NCI-H526 (cell line): ENCODE data around the gene SYT7.
A peak's percentile ranks its signal among the peaks of the same experiment; 100 is the strongest.

ENCODE experiments used
- DNase-seq, 2 experiments: peaks; one replicate each; lab custom pipeline; 2025; lab: John Stamatoyannopoulos, UW

Gene SYT7

DNA sequence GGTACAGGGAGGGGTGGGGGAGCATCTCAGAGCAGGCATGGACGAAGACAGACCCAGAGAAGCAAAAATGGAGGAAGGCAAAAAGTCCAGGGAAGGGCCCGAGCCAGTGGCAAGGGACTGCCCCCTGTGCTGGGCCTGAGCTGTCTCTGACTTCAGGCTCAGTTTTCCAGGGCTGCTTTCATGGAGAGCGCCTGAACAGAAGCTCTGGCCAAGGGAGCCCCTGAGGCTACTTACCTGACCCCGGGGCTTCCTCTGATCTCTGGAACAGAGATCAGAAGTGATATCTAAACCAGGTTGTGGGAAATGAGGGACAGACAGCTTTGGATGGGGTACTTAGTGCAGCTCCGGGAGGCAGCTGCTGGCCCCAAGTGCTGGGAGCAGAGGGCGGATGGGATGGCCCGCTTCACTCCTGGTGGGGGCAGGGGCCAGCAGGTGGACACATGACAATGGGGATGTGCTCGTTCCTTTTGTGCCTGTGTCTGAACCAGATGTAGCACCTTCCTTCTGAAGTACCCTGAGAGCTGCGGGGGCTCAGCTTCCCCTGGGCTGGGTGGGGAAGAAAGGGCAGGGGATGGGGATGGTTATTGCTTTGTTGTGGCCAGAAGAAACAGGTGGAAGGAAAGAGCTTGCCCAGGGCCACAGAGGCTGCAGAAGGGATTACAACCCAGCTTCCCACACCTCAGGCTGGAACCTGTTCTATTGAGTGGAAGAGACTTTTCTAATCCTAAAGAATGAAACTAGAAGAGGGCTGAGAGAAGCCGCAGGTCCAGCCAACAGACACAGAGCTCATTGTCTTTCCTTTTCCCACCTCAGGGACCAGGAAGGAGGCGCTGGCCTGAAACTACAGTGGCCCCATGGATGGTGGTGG lies 66.6 kb downstream of the SYT7 start:
- peak; percentile 58 to 81 for DNase-seq

DNA sequence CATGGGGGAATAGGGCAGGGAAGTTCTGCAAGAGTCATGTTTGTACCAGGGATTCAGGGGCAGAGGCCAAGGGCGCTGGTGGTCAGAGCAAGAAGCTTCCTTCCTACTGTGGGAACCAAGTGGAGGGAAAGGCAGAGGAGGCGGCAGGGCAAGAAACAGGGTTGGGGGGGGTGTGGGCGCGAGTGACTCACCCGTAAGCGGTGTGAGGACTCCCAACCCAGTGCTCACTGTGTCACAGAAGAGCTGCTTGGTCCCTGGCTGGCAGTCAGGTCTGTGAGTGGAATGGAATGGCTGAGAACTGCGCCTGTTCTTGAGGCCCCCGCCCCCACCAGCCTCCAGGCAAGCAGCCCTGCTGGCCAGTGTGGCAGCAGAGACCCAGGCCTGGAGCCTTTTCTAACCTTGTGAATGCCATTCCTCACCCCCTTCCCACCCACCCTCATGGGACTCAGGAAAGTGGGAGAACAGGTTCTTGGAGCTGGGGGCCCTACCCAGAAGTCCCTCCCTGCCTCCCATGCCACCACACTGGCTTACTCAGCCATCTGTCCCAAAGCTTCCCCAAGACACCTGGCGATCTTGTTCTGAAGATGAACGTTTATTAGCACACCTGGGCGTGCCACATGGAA lies 67.6 kb downstream of the SYT7 start:
- peak; percentile 87 to 95 for DNase-seq

DNA sequence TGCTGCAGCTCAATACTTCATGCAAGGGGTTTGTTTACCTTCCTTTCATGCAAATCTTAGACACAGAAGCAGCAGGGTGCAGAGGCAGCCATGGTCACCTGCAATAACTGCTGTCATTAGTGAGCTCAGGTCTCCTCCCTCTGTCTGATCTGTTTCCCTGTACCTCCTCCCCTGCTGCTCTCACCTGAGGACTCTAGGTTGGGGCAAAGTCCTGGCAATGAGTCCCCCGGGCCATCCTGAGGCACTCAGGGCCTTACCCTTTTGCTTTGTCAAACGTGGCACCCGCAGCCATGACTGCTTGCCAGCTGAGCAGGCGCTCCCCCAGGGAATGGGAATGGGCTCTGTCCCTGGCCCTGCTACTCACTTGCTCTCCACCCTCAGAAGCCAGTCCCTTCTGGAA lies 68.4 kb downstream of the SYT7 start:
- peak; percentile 95 to 96 for DNase-seq

DNA sequence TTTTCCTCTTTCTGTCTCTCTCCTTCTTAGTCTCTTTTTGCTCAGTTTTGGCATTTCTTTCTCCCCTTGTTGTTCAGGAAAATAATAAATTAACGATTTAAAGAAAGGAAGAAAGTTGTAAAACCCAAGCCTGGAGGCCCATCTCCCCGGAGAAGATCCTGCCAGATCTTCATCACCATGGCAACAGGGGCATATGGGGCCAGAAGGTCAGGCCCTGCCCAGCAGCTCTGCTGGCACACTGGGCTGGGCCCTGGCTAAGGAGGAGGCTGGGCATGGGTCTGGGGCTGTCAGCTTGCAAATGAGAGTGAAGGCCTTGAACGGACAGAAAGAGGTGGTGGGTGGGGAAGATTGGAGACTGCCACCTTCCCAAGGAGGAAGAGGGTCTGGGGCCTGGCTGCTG lies 69.5 kb downstream of the SYT7 start:
- DNase-seq, result no peak

DNA sequence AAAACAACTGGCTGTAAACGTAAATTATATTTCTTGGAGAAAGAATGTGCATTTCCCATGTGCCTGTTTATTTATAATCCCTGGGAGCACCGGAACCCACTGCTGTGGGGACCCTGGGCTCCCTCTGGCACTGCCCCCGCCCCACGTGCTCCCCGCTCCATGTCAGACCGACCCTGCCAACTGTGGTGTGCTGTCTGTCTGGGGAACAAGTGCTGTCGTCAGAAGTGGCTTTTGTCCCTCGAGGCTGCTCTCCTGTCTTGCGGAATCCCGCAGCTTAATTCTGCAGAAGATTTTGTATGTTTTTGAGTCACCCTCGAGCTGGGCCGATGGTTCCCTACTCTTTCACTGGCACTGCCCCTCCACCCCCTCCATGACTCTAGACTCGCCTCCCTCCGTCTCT lies 69.9 kb downstream of the SYT7 start:
- DNase-seq, result no peak

DNA sequence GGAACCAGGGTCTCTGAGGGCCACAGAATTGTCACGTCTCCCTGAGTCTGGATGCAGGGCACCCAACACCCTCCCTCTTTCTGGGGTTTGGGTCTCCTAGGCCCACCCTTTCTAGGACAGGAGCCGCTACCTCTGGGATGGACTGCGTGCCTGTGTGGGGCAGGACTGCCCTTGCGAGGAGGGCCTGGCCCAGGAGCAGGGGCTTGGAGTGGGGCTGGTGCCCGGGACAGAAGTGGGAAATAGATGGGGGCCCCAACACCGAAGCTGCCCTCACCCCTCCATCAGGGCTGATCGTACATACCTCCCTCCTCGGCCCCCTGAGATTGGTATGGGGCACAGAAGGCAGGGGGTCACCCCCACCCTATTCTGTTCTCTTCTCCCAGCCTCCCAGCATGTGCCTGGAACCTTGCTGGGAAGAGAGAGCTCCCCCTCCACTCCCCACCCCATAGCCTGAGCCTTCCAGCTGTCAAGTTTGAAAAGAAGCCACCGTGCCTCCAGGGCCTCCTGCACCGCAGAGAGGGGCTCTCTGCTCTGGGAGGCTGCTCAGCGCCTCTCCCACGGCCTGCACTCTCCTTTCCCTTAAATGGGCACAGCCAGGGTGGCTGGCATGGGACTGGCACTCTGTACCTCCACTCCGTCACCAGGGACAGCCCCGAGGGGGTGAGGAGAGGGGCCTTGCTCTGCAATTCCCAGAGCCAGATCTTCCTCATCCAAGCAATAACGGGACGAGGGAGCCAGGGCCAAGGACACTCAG lies 70.5 kb downstream of the SYT7 start:
- no peak for DNase-seq

DNA sequence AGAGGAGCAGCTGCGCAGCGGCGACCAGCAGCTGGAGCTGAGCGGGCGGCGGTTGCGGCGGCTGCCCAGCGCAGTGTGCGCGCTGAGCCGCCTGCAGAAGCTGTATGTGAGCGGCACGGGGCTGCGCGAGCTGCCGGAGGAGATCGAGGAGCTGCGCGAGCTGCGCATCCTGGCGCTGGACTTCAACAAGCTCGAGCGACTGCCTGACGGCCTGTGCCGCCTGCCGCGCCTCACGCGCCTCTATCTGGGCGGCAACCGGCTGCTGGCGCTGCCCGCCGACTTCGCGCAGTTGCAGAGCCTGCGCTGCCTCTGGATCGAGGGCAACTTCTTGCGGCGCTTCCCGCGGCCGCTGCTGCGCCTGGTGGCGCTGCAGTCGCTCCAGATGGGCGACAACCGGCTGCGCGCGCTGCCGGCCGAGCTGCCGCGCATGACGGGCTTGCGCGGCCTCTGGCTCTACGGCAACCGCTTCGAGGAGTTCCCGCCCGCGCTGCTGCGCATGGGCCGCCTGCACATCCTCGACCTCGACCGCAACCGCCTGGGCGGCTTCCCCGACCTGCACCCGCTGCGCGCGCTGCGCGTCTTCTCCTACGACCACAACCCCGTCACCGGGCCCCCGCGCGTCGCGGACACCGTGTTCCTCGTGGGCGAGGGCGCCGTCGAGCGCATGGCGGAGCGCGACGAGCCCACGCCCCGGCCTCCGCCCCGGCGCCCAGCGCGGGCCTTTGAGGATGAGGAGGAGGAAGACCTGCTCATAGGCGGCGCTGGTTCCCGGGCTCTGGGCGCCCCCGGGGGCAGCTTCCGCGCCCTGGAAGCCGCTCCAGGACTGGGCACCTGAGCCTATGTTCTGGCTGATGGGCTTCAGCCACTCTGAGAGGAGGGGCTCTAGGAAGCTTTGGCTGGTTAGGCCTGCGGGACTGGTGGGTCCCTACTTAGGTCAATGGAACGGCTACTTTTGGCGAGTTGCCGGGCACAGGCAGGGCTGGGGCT lies 71.5 kb downstream of the SYT7 start:
- peak; percentile 68 to 94 for DNase-seq

DNA sequence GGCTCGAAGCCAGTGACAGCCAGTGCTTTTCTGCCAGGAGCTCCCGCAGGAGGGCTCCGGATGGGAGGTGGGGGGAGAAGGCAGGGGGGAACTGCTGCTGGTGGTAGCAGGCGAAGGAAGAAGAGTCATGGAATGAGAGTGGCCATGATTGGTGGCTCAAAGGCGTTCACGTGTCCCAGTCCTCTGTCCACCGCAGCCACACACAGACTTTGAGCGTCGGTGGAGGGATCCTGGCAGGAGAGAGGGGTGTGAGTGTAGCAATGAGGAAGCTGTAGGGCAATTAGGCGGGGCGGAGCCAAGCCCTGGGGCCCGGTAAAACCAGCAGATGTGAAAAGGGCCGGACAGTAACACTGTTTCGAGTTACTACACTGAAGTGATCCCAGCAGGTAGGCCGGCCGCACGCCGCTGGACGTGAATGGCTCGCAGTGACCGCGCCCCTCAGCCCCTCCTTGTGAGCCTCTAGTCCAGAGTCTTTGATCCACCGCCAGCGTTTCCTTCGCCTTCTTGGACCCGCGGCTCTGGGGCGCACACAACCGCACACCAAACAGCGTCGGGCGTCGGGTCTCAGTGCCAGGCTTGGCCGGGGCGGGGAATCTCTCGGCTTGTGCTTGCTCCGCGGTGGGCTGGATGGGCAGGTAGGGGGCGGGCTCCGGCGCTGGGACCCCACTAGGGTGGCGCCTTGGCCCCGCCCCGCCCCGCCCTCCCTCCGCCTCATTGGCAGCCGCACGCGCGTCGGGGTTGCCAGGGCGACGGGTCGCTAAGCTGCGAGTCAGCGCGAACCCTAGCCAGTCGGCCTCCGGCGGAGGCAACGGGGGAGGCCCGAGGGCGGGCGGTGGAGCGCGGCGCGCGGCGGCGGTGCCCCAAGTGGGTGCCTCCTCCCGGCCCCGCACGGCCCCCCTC lies 72.7 kb downstream of the SYT7 start, which contains the start of gene LRRC10B:
TSS of gene LRRC10B (plus strand) at position 788 of the 900 bp plus-strand sequence. CDS start 250 bp downstream, outside the sequence.
- peak in 1 of 2 experiments; percentile 86 for DNase-seq

DNA sequence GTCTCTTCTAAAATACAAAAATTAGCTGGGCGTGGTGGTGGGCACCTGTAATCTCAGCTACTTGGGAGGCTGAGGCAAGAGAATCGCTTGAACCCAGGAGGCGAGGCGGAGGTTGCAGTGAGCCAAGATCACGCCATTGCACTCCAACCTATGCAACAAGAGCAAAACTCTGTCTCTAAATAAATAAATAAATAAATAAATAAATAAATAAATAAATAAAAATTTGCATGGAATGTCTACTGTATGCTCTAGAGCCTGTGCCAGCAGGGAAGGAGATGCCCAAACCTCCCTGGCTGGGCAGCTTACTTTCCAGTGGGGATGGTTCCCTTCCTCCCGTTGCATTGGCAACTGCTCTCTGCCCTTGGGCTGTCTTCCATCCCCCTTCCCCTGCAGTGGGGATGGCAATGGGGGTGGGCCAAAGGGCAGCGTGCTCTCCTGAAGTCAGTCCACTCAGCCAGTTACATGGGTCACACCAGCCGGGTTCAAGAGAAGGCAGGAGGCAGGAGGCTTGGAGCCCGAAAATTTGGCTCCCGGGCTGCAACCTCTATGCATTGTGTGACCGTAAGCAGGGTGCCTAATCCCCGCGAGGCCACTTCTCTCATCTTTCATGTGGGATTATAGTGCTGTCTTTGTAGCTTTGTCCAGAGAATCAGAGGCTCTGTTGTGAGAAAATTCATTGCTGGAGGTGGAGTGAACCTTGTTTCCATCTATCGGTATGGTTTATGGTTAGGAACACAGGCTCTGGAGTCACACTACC lies 73.7 kb downstream of the SYT7 start:
- DNase-seq, result no peak

DNA sequence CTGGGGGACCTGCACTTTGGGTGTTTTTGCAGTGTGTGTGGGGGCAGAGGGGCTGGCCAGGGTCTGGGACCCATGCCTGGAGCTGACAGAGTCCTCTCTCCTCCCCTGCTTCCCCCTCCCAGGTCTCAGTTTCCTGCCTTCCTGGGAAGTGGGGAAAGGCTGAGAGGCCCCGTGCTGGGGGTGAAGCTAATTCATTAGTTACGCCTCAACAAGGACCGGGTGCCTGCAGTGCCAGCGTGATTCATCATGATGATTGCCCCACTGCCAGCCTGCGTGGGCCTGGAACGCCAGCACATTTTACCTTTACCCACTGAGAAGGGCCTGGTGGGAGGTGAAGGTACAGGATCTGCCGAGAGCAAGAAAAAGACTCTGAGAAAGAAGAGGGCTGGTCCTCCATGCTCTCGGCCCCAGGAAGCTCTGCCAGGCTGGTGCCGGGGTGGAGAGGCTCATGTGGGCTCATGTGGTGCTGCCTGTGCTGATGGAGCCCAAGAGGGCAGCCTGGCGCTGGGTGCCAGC lies 75.2 kb downstream of the SYT7 start:
- no peak for DNase-seq

DNA sequence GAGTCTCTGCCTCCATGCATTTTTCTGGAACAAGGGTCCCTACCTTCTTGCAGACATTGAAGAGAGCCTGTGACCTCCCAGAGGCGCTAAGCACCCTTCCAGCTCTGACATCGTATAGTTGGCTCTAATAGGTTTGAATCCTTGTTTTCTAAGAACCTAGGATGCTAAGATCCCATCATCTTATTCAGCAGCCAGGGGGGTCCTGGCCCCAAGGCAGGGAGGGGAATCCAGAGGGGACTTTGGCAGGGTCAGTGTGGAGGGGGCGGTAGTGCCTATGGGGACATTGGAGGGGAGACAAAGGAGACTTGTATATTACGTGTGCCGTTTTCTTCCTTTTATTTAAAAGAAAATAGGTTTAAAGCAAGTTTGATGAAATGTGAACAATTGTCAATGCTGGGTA lies 75.8 kb downstream of the SYT7 start:
- no peak for DNase-seq

DNA sequence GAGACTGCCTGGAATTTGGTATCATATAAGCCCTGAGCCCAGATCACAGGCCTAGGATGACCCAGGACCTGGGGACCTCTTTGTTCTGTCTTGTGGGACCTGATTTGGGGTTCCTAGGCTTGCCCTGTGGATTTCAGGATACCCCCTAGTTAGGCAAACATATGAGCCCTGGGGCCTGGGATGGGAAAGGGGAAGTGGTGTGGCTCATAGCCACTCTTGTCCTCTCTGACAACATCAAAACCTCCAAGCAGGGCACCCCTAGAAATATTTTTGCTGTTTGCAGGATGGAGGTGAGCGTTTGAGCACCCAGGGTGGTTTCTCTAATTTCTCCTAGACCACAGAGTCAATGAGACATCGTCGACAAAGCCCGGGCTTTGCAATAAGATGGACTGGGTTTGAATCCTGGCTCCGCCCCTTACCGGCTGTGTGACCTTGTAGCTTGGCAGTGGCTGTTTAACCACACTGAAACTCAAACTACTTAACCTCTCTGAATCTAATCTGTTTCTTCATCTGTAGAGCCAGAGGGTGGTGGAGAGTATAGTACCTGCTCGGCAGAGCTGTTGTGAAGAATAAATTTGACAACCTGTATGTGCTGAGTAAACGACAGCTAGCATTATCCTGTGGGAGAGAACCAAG lies 77.6 kb downstream of the SYT7 start:
- DNase-seq, result no peak

DNA sequence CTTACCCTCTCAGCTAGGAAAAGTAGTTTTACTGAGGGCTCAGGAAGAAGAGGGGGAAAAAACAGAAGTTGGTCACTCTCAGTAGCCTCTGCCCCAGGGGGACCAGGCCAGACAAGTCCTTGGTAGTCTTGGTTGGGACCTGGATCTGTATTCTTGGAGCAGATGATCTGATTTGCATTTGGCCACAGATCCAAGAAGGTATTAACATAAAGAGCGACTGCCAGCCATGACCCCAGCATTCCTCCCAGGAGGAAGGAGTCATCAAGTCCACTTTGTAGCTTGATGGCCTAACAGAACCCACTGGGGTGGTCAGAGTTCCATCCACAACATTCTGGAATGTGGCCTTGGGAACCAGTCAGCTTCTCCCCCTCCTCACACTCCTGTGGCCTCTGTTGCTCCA lies 78.4 kb downstream of the SYT7 start:
- DNase-seq, result no peak

DNA sequence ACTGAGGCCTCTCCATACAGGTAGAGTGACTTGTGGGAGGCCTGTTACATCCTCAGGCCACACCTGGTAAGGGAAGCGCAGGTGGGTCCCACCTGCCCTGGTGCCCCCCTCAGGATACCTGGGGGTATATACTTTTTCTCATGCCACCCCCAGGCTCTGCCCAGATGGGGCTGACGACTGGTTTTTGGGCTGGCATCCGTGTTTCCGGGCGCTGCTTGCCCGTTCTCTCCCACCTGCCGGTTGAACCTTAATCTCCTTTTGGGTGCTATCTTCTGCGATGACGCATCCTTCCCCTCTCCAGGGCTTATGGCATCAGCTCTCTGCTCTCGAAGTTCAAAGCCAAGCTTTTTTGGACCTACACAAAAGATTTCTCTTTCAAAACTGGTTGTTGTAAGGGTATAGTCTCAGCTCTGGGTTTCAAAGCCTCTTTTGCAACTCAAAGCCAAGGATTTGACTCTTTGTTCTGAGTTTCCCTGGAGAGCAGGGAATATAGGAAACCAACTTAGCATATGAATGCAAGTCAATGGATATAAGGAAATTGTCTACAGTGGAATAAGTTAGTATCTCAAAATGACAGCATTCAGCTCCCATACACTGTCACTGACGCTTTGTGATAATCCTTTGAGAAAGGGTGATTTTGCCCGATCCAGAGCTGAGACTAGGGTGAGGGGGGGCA lies 80.9 kb downstream of the SYT7 start:
- DNase-seq, result no peak

DNA sequence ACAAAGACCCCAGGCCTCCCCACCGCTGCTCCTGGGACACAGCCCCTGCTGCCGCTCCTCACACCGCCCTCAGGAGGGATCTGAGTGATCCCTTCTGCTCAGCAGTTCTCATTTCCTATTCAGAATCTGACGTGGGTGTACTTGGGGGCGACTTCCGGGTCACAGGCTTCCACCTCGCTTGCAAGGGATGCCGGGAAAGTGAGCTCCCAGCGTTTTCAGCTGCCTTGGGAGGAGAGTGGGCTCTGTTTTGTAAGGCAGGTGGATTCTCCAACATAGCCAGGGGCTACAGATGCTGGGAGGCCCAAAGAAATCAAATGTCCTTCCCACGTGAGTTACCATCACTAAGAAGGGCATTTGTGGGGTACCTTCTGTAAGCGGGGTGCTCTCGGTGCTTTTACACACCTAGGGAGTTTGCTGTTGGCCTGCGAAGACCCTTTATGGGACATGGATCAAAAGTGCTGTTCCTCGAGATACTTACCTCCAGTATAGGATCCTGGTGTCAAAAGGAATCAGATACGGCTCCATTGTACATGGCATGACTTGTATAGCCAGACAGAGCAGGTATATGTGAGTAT lies 82.0 kb downstream of the SYT7 start:
- no peak for DNase-seq

DNA sequence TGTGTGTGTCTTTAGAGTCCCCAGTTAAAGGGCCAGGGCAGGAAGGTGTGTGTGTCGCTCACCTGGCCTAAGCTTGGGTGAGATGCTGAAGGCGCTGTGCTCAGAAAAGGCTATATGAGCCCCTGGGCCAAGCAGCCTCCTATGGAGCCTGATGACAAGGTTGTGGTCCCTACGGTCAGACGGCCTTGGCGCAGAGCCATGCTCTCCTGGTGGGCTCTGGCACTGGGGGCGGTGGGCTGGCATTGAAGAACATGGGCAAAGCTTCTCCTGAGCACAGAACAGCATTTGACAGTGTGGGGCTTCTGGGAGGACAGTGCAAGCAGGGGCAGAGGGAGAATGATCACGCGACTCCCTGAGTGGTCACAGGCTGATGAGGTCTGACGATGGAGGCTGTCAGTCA lies 83.0 kb downstream of the SYT7 start:
- DNase-seq, result no peak

DNA sequence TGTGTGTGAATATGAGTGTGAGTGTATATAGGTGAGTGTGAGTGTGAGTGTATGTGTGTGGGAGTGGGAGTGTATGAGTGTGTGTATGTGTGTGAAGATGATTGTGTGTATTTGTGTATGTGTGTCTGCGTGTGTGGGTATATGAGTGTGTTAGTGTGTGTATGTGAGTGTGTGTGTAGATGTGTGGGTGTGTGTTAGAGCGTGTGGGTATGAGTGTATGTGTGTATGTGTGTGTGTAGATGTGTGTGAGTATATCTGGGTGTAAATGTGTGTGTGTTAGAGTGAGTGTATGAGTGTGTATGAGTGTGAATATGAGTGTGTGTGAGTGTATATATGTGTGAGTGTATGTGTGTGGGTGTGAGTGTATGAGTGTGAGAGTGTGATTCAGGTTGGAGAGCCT lies 83.4 kb downstream of the SYT7 start:
- no peak for DNase-seq
